Keratinocyte (primary cell): ENCODE results near the gene FAM120AOS. TPM values are rescaled to one million over a fixed set of nuclear protein-coding genes. Genes with fewer than 3 reads are reported as not detected.

Experiments used
- DNase-seq: peaks from one replicate; pipeline ENCODE4 v3.0.0-alpha.2; 2011; ENCODE audit warnings: low read depth, missing footprints, low spot score
- FAIRE-seq: peaks from 2 replicates; lab custom pipeline; 2011; peaks lifted over from hg19 to GRCh38; lab: Jason Lieb, UNC
- H2AFZ ChIP-seq: 2 replicates; pipeline ENCODE4 v1.6.0; 2012; ENCODE audit warnings: low read length, control low read depth, inconsistent platforms; ENCODE audit not compliant: control insufficient read depth
- H3K27ac ChIP-seq: 2 replicates; pipeline ENCODE4 v1.5.1; 2011; ENCODE audit warnings: low read length; ENCODE audit not compliant: control insufficient read depth, insufficient read depth
- H3K27me3 ChIP-seq: 3 replicates; pipeline ENCODE4 v1.6.0; 2011; ENCODE audit warnings: low read length; ENCODE audit not compliant: control insufficient read depth, insufficient read depth; ENCODE audit errors: extremely low read depth
- H3K36me3 ChIP-seq, 2 experiments: 2 replicates in 1 of 2; 3 replicates in 1 of 2; pipeline ENCODE4 v1.5.1; 2011; ENCODE audit warnings: low read length in 2 of 2, mild to moderate bottlenecking in 1 of 2; ENCODE audit not compliant: control insufficient read depth in 2 of 2, insufficient read depth in 2 of 2; ENCODE audit errors: extremely low read depth in 1 of 2
- H3K4me1 ChIP-seq: 3 replicates; pipeline ENCODE4 v1.5.1; 2011; ENCODE audit warnings: low read length; ENCODE audit not compliant: control insufficient read depth, insufficient read depth; ENCODE audit errors: extremely low read depth
- H3K4me2 ChIP-seq: 3 replicates; pipeline ENCODE4 v1.6.0; 2011; ENCODE audit warnings: low read depth, low read length; ENCODE audit not compliant: control insufficient read depth, insufficient read depth; ENCODE audit errors: extremely low read depth
- H3K4me3 ChIP-seq, 3 experiments: fragments of 200-600 bp in 1 of 3; sonication (generic) in 1 of 3; 2 replicates in 2 of 3; 3 replicates in 1 of 3; pipeline ENCODE4 v1.5.1; 2011 to 2016; ENCODE audit warnings: low read length in 3 of 3, mild to moderate bottlenecking in 3 of 3, control low read depth in 2 of 3, inconsistent platforms in 1 of 3, low read depth in 1 of 3, mixed read lengths in 1 of 3, mixed run types in 1 of 3, moderate library complexity in 1 of 3; ENCODE audit not compliant: control insufficient read depth in 2 of 3, insufficient read depth in 2 of 3; ENCODE audit errors: extremely low read depth in 1 of 3
- H3K79me2 ChIP-seq: 2 replicates; pipeline ENCODE4 v1.6.0; 2012; ENCODE audit warnings: low read length; ENCODE audit not compliant: control insufficient read depth, insufficient read depth
- H3K9ac ChIP-seq: 3 replicates; pipeline ENCODE4 v1.6.0; 2011; ENCODE audit warnings: low read length; ENCODE audit not compliant: control insufficient read depth, insufficient read depth; ENCODE audit errors: extremely low read depth
- H3K9me1 ChIP-seq: 3 replicates; pipeline ENCODE4 v1.6.0; 2011; ENCODE audit warnings: low read length; ENCODE audit not compliant: control insufficient read depth, insufficient read depth; ENCODE audit errors: extremely low read depth
- H3K9me3 ChIP-seq: 2 replicates; pipeline ENCODE4 v1.5.1; 2012; ENCODE audit warnings: low read depth, low read length; ENCODE audit not compliant: control insufficient read depth
- H4K20me1 ChIP-seq: 3 replicates; pipeline ENCODE4 v1.6.0; 2011; ENCODE audit warnings: low read length; ENCODE audit not compliant: control insufficient read depth, insufficient read depth; ENCODE audit errors: extremely low read depth
- EZH2 ChIP-seq: IDR thresholded peaks from one replicate; pipeline ENCODE4 v1.6.1; 2012; ENCODE audit warnings: inconsistent platforms, mild to moderate bottlenecking, low read length, moderate library complexity
- dilution Hi-C: fragments of 300-500 bp; cut with MboI; formaldehyde crosslinking; loops from one replicate; pipeline ENCODE4 v1.7.0; 2020; ENCODE audit warnings: low sequenced_read_pairs; ENCODE audit not compliant: extremely low pct_ligation_motif_present
- polyA plus RNA-seq, 5 experiments: library from polyadenylated mRNA; depleted of rRNA in 3 of 5; stranded (reverse) in 3 of 5; stranded (forward) in 1 of 5; unstranded in 1 of 5; fragments of >200 nt; gene quantifications; 1 replicate in 1 of 5; 2 replicates in 3 of 5; 3 replicates in 1 of 5; pipeline versions ENCODE4 v1.2.1 to v1.2.3, GENCODE V29; 2011 to 2012; ENCODE audit warnings: missing spikeins in 2 of 5, low read depth in 1 of 5, low replicate concordance in 1 of 5
- TF ChIP-seq, protein P1 (sequence below), 3 experiments: IDR thresholded peaks in 1 of 3; conservative IDR thresholded peaks in 1 of 3; optimal IDR thresholded peaks in 1 of 3; 2 replicates in 2 of 3; 3 replicates in 1 of 3; pipeline versions ENCODE3 to v1.5.1; 2011; ENCODE audit warnings: low read length in 3 of 3, mild to moderate bottlenecking in 3 of 3, moderate library complexity in 2 of 3, control low read depth in 1 of 3, inconsistent platforms in 1 of 3; ENCODE audit not compliant: insufficient read depth in 2 of 3; ENCODE audit errors: extremely low read depth in 1 of 3

The FAM120AOS gene
- polyA plus RNA-seq, 1 donor (not counting 4 experiments of a cell fraction or from before 2014, with no cell fraction given): 18.6 TPM

DNA sequence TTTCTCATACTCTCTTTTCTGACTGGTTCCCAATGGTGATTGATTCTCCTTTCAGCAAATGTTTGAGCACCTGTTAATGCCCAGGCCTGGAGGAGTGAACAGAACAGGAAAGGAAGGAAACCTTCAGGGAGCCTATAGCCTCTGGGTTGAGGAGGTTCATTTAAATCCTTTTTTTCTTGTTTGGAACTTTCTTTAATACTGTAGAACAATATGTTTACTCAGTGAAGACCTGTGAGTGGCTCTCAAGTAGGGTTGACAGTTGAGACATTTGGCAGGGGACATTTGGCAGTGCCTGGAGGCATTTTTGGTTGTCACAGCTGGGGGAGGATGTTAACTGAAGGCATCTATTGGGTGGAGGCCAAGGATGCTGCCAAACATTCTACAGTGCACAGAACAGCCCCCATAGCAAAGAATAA, 6.1 kb upstream of the FAM120AOS start:
- dilution Hi-C loops: no loop called here
- FAIRE-seq: no peak
- H3K4me1 ChIP-seq: peaks cover 37% of the 10 kb centered on the region

DNA sequence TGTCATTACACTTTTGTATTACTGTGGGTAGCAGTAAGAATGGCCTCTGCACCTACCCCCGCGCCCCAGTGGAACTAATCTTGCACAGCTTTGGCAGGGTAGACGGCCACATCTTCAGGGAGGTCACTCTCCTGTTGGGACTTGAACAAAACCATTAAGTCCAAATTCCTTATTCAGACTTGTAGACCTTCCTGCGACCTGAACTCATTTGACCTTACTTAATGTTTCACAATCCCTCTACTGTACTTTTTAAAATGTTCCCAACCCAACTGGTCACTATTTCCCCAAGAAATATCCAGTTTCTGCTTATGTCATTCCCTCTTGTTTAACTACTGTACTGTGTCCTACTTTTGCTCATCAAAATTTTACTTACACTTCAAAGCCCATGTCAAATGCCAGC, 5.3 kb upstream of the FAM120AOS start:
- Histone ChIP-seq H3K4me3 (no peak overlapping the region), H3K9ac (no peak overlapping the region), H3K36me3 (peaks cover 2 to 4% of the 10 kb centered on the region in 2 experiments), H3K27ac (no peak overlapping the region), H3K4me1 (peaks cover 41% of the 10 kb centered on the region), H3K4me2 (no peak overlapping the region), H3K27me3 (no peaks in the 10 kb centered on the region), H3K79me2 (peaks cover 99% of the 10 kb centered on the region), H2AFZ (no peak overlapping the region), H4K20me1 (peaks cover 15% of the 10 kb centered on the region), H3K9me1 (peaks cover 2% of the 10 kb centered on the region), H3K9me3 (no peaks in the 10 kb centered on the region)
- no peak for FAIRE-seq
- no peak for DNase-seq
- dilution Hi-C loops: no loop called here
- TF ChIP-seq, protein P1, sequence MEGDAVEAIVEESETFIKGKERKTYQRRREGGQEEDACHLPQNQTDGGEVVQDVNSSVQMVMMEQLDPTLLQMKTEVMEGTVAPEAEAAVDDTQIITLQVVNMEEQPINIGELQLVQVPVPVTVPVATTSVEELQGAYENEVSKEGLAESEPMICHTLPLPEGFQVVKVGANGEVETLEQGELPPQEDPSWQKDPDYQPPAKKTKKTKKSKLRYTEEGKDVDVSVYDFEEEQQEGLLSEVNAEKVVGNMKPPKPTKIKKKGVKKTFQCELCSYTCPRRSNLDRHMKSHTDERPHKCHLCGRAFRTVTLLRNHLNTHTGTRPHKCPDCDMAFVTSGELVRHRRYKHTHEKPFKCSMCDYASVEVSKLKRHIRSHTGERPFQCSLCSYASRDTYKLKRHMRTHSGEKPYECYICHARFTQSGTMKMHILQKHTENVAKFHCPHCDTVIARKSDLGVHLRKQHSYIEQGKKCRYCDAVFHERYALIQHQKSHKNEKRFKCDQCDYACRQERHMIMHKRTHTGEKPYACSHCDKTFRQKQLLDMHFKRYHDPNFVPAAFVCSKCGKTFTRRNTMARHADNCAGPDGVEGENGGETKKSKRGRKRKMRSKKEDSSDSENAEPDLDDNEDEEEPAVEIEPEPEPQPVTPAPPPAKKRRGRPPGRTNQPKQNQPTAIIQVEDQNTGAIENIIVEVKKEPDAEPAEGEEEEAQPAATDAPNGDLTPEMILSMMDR (optimal IDR thresholded peaks at IDR 0.05 in 1 of 3, IDR thresholded peaks at IDR 0.05 in 1 of 3, conservative IDR thresholded peaks at IDR 0.05 in 1 of 3; ENCODE audit: extremely low read depth in 1 of 3, insufficient read depth in 2 of 3, low read length in 3 of 3): no peak
- no peak for TF ChIP-seq EZH2

More for the DNA sequence above, 6.1 kb upstream of the FAM120AOS start:
- H3K79me2 ChIP-seq: peaks cover 99% of the 10 kb centered on the region
- H2AFZ ChIP-seq: no peak overlapping the region
- H3K9me3 ChIP-seq: no peaks in the 10 kb centered on the region
- no peaks in the 10 kb centered on the region for H3K27me3 ChIP-seq
- no peak for DNase-seq
- H3K9me1 ChIP-seq: peaks cover 2% of the 10 kb centered on the region
- H3K27ac ChIP-seq: no peak overlapping the region
- no peak overlapping the region for H3K4me3 ChIP-seq
- TF ChIP-seq, protein P1 (optimal IDR thresholded peaks at IDR 0.05 in 1 of 3, IDR thresholded peaks at IDR 0.05 in 1 of 3, conservative IDR thresholded peaks at IDR 0.05 in 1 of 3; ENCODE audit: extremely low read depth in 1 of 3, insufficient read depth in 2 of 3, low read length in 3 of 3): no peak
- TF ChIP-seq EZH2: no peak
- peaks cover 14% of the 10 kb centered on the region for H4K20me1 ChIP-seq
- peaks cover 2 to 4% of the 10 kb centered on the region in 2 experiments for H3K36me3 ChIP-seq
- H3K9ac ChIP-seq: no peak overlapping the region
- H3K4me2 ChIP-seq: no peak overlapping the region
